Keratinocyte (primary cell): Measurements from ENCODE around the gene LRRC75B. TPM values are rescaled to one million over a fixed set of nuclear protein-coding genes. Genes with fewer than 3 reads are reported as not detected.

Source experiments
- DNase-seq: peaks from one replicate; pipeline ENCODE4 v3.0.0-alpha.2; 2011; ENCODE audit warnings: low read depth, missing footprints, low spot score
- FAIRE-seq: peaks from 2 replicates; lab custom pipeline; 2011; peaks lifted over from hg19 to GRCh38; lab: Jason Lieb, UNC
- H2AFZ ChIP-seq: 2 replicates; pipeline ENCODE4 v1.6.0; 2012; ENCODE audit warnings: low read length, control low read depth, inconsistent platforms; ENCODE audit not compliant: control insufficient read depth
- H3K27ac ChIP-seq: 2 replicates; pipeline ENCODE4 v1.5.1; 2011; ENCODE audit warnings: low read length; ENCODE audit not compliant: control insufficient read depth, insufficient read depth
- H3K27me3 ChIP-seq: 3 replicates; pipeline ENCODE4 v1.6.0; 2011; ENCODE audit warnings: low read length; ENCODE audit not compliant: control insufficient read depth, insufficient read depth; ENCODE audit errors: extremely low read depth
- H3K36me3 ChIP-seq, 2 experiments: 2 replicates in 1 of 2; 3 replicates in 1 of 2; pipeline ENCODE4 v1.5.1; 2011; ENCODE audit warnings: low read length in 2 of 2, mild to moderate bottlenecking in 1 of 2; ENCODE audit not compliant: control insufficient read depth in 2 of 2, insufficient read depth in 2 of 2; ENCODE audit errors: extremely low read depth in 1 of 2
- H3K4me1 ChIP-seq: 3 replicates; pipeline ENCODE4 v1.5.1; 2011; ENCODE audit warnings: low read length; ENCODE audit not compliant: control insufficient read depth, insufficient read depth; ENCODE audit errors: extremely low read depth
- H3K4me2 ChIP-seq: 3 replicates; pipeline ENCODE4 v1.6.0; 2011; ENCODE audit warnings: low read depth, low read length; ENCODE audit not compliant: control insufficient read depth, insufficient read depth; ENCODE audit errors: extremely low read depth
- H3K4me3 ChIP-seq, 3 experiments: fragments of 200-600 bp in 1 of 3; sonication (generic) in 1 of 3; 2 replicates in 2 of 3; 3 replicates in 1 of 3; pipeline ENCODE4 v1.5.1; 2011 to 2016; ENCODE audit warnings: low read length in 3 of 3, mild to moderate bottlenecking in 3 of 3, control low read depth in 2 of 3, inconsistent platforms in 1 of 3, low read depth in 1 of 3, mixed read lengths in 1 of 3, mixed run types in 1 of 3, moderate library complexity in 1 of 3; ENCODE audit not compliant: control insufficient read depth in 2 of 3, insufficient read depth in 2 of 3; ENCODE audit errors: extremely low read depth in 1 of 3
- H3K79me2 ChIP-seq: 2 replicates; pipeline ENCODE4 v1.6.0; 2012; ENCODE audit warnings: low read length; ENCODE audit not compliant: control insufficient read depth, insufficient read depth
- H3K9ac ChIP-seq: 3 replicates; pipeline ENCODE4 v1.6.0; 2011; ENCODE audit warnings: low read length; ENCODE audit not compliant: control insufficient read depth, insufficient read depth; ENCODE audit errors: extremely low read depth
- H3K9me1 ChIP-seq: 3 replicates; pipeline ENCODE4 v1.6.0; 2011; ENCODE audit warnings: low read length; ENCODE audit not compliant: control insufficient read depth, insufficient read depth; ENCODE audit errors: extremely low read depth
- H3K9me3 ChIP-seq: 2 replicates; pipeline ENCODE4 v1.5.1; 2012; ENCODE audit warnings: low read depth, low read length; ENCODE audit not compliant: control insufficient read depth
- H4K20me1 ChIP-seq: 3 replicates; pipeline ENCODE4 v1.6.0; 2011; ENCODE audit warnings: low read length; ENCODE audit not compliant: control insufficient read depth, insufficient read depth; ENCODE audit errors: extremely low read depth
- EZH2 ChIP-seq: IDR thresholded peaks from one replicate; pipeline ENCODE4 v1.6.1; 2012; ENCODE audit warnings: inconsistent platforms, mild to moderate bottlenecking, low read length, moderate library complexity
- dilution Hi-C: fragments of 300-500 bp; cut with MboI; formaldehyde crosslinking; loops from one replicate; pipeline ENCODE4 v1.7.0; 2020; ENCODE audit warnings: low sequenced_read_pairs; ENCODE audit not compliant: extremely low pct_ligation_motif_present
- polyA plus RNA-seq, 5 experiments: library from polyadenylated mRNA; depleted of rRNA in 3 of 5; stranded (reverse) in 3 of 5; stranded (forward) in 1 of 5; unstranded in 1 of 5; fragments of >200 nt; gene quantifications; 1 replicate in 1 of 5; 2 replicates in 3 of 5; 3 replicates in 1 of 5; pipeline versions ENCODE4 v1.2.1 to v1.2.3, GENCODE V29; 2011 to 2012; ENCODE audit warnings: missing spikeins in 2 of 5, low read depth in 1 of 5, low replicate concordance in 1 of 5
- TF ChIP-seq, protein P1 (sequence below), 3 experiments: IDR thresholded peaks in 1 of 3; conservative IDR thresholded peaks in 1 of 3; optimal IDR thresholded peaks in 1 of 3; 2 replicates in 2 of 3; 3 replicates in 1 of 3; pipeline versions ENCODE3 to v1.5.1; 2011; ENCODE audit warnings: low read length in 3 of 3, mild to moderate bottlenecking in 3 of 3, moderate library complexity in 2 of 3, control low read depth in 1 of 3, inconsistent platforms in 1 of 3; ENCODE audit not compliant: insufficient read depth in 2 of 3; ENCODE audit errors: extremely low read depth in 1 of 3

LRRC75B gene
- polyA plus RNA-seq, 1 donor (not counting 4 experiments of a cell fraction or from before 2014, with no cell fraction given) = 4.3 TPM

DNA sequence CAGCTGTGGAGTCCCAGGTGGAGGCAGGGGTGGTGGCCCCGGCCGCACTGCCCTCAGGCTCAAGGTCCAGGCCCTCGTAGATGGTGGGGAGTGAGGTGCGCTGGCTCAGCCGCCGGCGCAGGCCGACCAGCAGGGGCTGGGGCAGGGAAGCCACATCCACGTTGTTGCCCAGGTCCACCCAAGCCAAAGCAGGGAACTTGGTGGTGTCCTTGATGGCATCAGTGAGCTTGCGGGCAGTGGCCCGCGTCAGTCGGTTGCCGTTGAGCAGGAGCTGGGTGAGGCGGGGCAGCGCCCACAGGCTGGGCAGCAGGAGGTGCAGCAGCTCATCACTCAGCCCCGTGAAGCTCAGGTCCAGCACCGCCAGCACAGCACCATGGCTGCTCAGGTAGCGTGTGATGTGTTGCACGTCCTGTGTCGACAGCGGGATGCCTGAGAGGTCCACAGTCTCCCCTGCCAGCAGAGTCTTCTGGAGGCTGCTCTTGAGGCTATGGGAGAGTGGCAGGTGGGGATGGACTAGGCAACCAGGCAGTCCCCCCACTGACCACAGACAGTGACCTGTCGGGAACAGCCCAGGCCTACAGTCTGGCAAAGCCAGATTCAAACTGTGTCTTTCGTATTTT, 6.8 kb downstream of the LRRC75B start:
- no peaks in the 10 kb centered on the region for H4K20me1 ChIP-seq
- H3K4me2 ChIP-seq = no peak overlapping the region
- H3K4me3 ChIP-seq = no peak overlapping the region
- no peak overlapping the region for H3K27ac ChIP-seq
- no peak overlapping the region for H2AFZ ChIP-seq
- FAIRE-seq = no peak
- H3K9ac ChIP-seq = no peak overlapping the region
- H3K79me2 ChIP-seq = no peaks in the 10 kb centered on the region
- H3K27me3 ChIP-seq = no peaks in the 10 kb centered on the region
- DNase-seq = no peak
- no peak for TF ChIP-seq EZH2
- TF ChIP-seq, protein P1, sequence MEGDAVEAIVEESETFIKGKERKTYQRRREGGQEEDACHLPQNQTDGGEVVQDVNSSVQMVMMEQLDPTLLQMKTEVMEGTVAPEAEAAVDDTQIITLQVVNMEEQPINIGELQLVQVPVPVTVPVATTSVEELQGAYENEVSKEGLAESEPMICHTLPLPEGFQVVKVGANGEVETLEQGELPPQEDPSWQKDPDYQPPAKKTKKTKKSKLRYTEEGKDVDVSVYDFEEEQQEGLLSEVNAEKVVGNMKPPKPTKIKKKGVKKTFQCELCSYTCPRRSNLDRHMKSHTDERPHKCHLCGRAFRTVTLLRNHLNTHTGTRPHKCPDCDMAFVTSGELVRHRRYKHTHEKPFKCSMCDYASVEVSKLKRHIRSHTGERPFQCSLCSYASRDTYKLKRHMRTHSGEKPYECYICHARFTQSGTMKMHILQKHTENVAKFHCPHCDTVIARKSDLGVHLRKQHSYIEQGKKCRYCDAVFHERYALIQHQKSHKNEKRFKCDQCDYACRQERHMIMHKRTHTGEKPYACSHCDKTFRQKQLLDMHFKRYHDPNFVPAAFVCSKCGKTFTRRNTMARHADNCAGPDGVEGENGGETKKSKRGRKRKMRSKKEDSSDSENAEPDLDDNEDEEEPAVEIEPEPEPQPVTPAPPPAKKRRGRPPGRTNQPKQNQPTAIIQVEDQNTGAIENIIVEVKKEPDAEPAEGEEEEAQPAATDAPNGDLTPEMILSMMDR (optimal IDR thresholded peaks at IDR 0.05 in 1 of 3, IDR thresholded peaks at IDR 0.05 in 1 of 3, conservative IDR thresholded peaks at IDR 0.05 in 1 of 3; ENCODE audit: extremely low read depth in 1 of 3, insufficient read depth in 2 of 3, low read length in 3 of 3) = no peak
- H3K4me1 ChIP-seq = peaks cover 12% of the 10 kb centered on the region
- dilution Hi-C loops = no loop called here
- H3K36me3 ChIP-seq = peaks cover 4% of the 10 kb centered on the region in 2 experiments
- H3K9me1 ChIP-seq = no peaks in the 10 kb centered on the region
- H3K9me3 ChIP-seq = no peaks in the 10 kb centered on the region

DNA sequence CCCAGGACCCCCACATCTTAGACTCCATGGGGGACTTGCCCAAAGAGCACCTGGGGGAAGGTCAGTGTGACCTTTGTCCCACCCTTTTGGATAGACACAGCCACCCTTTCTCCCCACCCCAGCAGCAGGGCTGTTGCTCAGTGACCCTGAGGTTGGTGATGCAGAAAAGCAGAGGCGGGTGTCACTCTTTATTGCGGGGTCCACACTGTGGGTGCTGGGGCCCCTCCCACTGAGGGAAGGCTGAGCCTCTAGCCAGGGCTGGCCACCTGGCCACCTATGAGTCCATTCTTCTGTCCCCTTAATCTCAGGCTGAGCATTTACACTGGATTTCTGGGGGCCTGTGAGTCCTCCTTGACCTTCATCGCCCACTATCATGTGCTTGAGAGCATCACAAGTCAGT, 7.4 kb downstream of the LRRC75B start:
- Histone ChIP-seq H3K9ac (no peak overlapping the region), H2AFZ (no peak overlapping the region), H3K4me2 (no peak overlapping the region), H3K27ac (no peak overlapping the region), H3K9me1 (no peaks in the 10 kb centered on the region), H3K4me1 (peaks cover 17% of the 10 kb centered on the region), H3K9me3 (no peaks in the 10 kb centered on the region), H3K36me3 (peaks cover 4% of the 10 kb centered on the region in 2 experiments), H3K4me3 (no peak overlapping the region), H3K27me3 (no peaks in the 10 kb centered on the region), H3K79me2 (no peaks in the 10 kb centered on the region), H4K20me1 (no peaks in the 10 kb centered on the region)
- dilution Hi-C loops = no loop called here
- FAIRE-seq = no peak
- no peak for DNase-seq
- TF ChIP-seq, protein P1 (optimal IDR thresholded peaks at IDR 0.05 in 1 of 3, IDR thresholded peaks at IDR 0.05 in 1 of 3, conservative IDR thresholded peaks at IDR 0.05 in 1 of 3; ENCODE audit: extremely low read depth in 1 of 3, insufficient read depth in 2 of 3, low read length in 3 of 3) = no peak
- no peak for TF ChIP-seq EZH2
